Endodermal cell (in vitro differentiated cells): Measurements from ENCODE around the gene OSBPL3. TPM values are rescaled to one million over a fixed set of nuclear protein-coding genes. Genes with fewer than 3 reads are reported as not detected.

Experiments used
- DNase-seq: peaks from one replicate; pipeline ENCODE4 v3.0.0-alpha.2; 2017
- H3K27ac ChIP-seq: 2 replicates; pipeline ENCODE4 v1.5.1; 2013; ENCODE audit warnings: mild to moderate bottlenecking, low read depth, low read length, moderate library complexity
- H3K27me3 ChIP-seq: 2 replicates; pipeline ENCODE4 v1.6.1; 2013; ENCODE audit warnings: mild to moderate bottlenecking, low read length, moderate library complexity; ENCODE audit not compliant: insufficient read depth, control insufficient read depth, poor library complexity, severe bottlenecking
- H3K36me3 ChIP-seq: 2 replicates; pipeline ENCODE4 v1.7.0; 2013; ENCODE audit warnings: mild to moderate bottlenecking, low read length, moderate library complexity; ENCODE audit not compliant: control insufficient read depth, insufficient read depth
- H3K4me1 ChIP-seq: one replicate; pipeline ENCODE4 v1.7.0; 2013; ENCODE audit warnings: low read length; ENCODE audit not compliant: control insufficient read depth, insufficient read depth
- H3K4me3 ChIP-seq: 2 replicates; pipeline ENCODE4 v1.5.1; 2013; ENCODE audit warnings: mild to moderate bottlenecking, low read length, moderate library complexity
- H3K9ac ChIP-seq: 2 replicates; pipeline ENCODE4 v1.6.1; 2013; ENCODE audit warnings: mild to moderate bottlenecking, low read length, moderate library complexity; ENCODE audit not compliant: poor library complexity, severe bottlenecking; ENCODE audit errors: extremely low read depth
- H3K9me3 ChIP-seq: 2 replicates; pipeline ENCODE4 v1.6.1; 2013; ENCODE audit warnings: mild to moderate bottlenecking, low read length, moderate library complexity; ENCODE audit not compliant: control insufficient read depth
- H3K27ac Mint-ChIP-seq: 2 replicates; pipeline ENCODE4 v1.8.0; 2020; ENCODE audit warnings: mixed read lengths
- H3K27me3 Mint-ChIP-seq: 2 replicates; pipeline ENCODE4 v1.8.0; 2021; ENCODE audit warnings: mild to moderate bottlenecking, mixed read lengths; ENCODE audit not compliant: insufficient read depth
- H3K36me3 Mint-ChIP-seq: 2 replicates; pipeline ENCODE4 v1.8.0; 2020; ENCODE audit warnings: low read depth, mixed read lengths
- H3K4me1 Mint-ChIP-seq: 2 replicates; pipeline ENCODE4 v1.8.0; 2020; ENCODE audit warnings: mixed read lengths
- H3K4me3 Mint-ChIP-seq: 2 replicates; pipeline ENCODE4 v1.8.0; 2020; ENCODE audit warnings: mild to moderate bottlenecking, moderate library complexity, mixed read lengths
- H3K9me3 Mint-ChIP-seq: 2 replicates; pipeline ENCODE4 v1.8.0; 2020; ENCODE audit warnings: mild to moderate bottlenecking, mixed read lengths
- CTCF ChIP-seq: fragments of 200-600 bp; sonication (generic); conservative IDR thresholded peaks from 2 replicates; pipeline ENCODE4 v1.5.0; 2021; ENCODE audit warnings: antibody characterized with exemption, mild to moderate bottlenecking
- WGBS, 2 experiments: methylation state at CpG; one replicate each; pipeline versions ENCODE4 v1.1.5 to v1.1.7; 2013; ENCODE audit warnings: missing lambda C conversion rate in 2 of 2, mixed read lengths in 1 of 2; ENCODE audit not compliant: insufficient coverage in 1 of 2, insufficient read length in 1 of 2; 5-methylcytosine and 5-hydroxymethylcytosine counted together
- total RNA-seq, 2 donors: library from RNA; stranded (reverse); fragmentation: NEBNext Ultra II Directional in 1 of 2; extraction: Animal tissue kit (Norgen Biotek cat#: 25700) in 1 of 2; gene quantifications; 2 replicates in 1 of 2; 3 replicates in 1 of 2; pipeline ENCODE4 v1.2.1, GENCODE V29; 2021

OSBPL3 gene
- total RNA-seq, 2 donors from 2014 or later: 9.8 to 11.3 TPM

GRCh38 chr7:24836084-24836483 is 143.9 kb downstream of the OSBPL3 start:
- H3K9ac ChIP-seq: no peak overlapping the region
- DNase-seq: no peak
- no peak overlapping the region for H3K4me3 Mint-ChIP-seq
- peaks cover 3% of the 10 kb centered on the region for H3K27me3 Mint-ChIP-seq
- no peak for TF ChIP-seq CTCF
- no peaks in the 10 kb centered on the region for H3K9me3 Mint-ChIP-seq
- no peaks in the 10 kb centered on the region for H3K4me1 Mint-ChIP-seq
- H3K4me3 ChIP-seq: no peak overlapping the region
- no peaks in the 10 kb centered on the region for H3K9me3 ChIP-seq
- 88 to 100% methylated on average over 1 to 2 of the region's 2 CpGs for WGBS, 2 experiments
- no peaks in the 10 kb centered on the region for H3K36me3 ChIP-seq
- no peak overlapping the region for H3K27ac ChIP-seq
- no peaks in the 10 kb centered on the region for H3K36me3 Mint-ChIP-seq
- H3K27ac Mint-ChIP-seq: no peak overlapping the region
- H3K4me1 ChIP-seq: no peaks in the 10 kb centered on the region
- peaks cover 1% of the 10 kb centered on the region for H3K27me3 ChIP-seq

GRCh38 chr7:24835643-24836042 is 144.3 kb downstream of the OSBPL3 start:
- Histone ChIP-seq H3K27me3 (peaks cover 6% of the 10 kb centered on the region), H3K27ac (no peak overlapping the region), H3K9me3 (no peaks in the 10 kb centered on the region), H3K9ac (no peak overlapping the region), H3K4me3 (no peak overlapping the region), H3K4me1 (no peaks in the 10 kb centered on the region), H3K36me3 (no peaks in the 10 kb centered on the region)
- Mint-ChIP-seq H3K4me1 (no peaks in the 10 kb centered on the region), H3K9me3 (no peaks in the 10 kb centered on the region), H3K4me3 (no peak overlapping the region), H3K27ac (no peak overlapping the region), H3K36me3 (no peaks in the 10 kb centered on the region), H3K27me3 (peaks cover 4% of the 10 kb centered on the region)
- TF ChIP-seq CTCF: no peak
- no peak for DNase-seq
- 87 to 100% methylated on average over 2 to 3 of the region's 3 CpGs for WGBS, 2 experiments

GRCh38 chr7:24834128-24834798 is 145.7 kb downstream of the OSBPL3 start:
- Mint-ChIP-seq H3K4me3 (no peak overlapping the region), H3K4me1 (peaks cover 4% of the 10 kb centered on the region), H3K27me3 (peaks cover 4% of the 10 kb centered on the region), H3K36me3 (no peaks in the 10 kb centered on the region), H3K27ac (no peak overlapping the region), H3K9me3 (no peaks in the 10 kb centered on the region)
- no peak for TF ChIP-seq CTCF
- no peak overlapping the region for H3K9ac ChIP-seq
- H3K4me3 ChIP-seq: no peak overlapping the region
- peak; percentile 51 for DNase-seq
- WGBS, 2 experiments: 84 to 94% methylated on average over 13 to 25 of the region's 25 CpGs
- H3K27me3 ChIP-seq: peaks cover 14% of the 10 kb centered on the region
- no peak overlapping the region for H3K27ac ChIP-seq
- H3K9me3 ChIP-seq: no peaks in the 10 kb centered on the region
- H3K4me1 ChIP-seq: peaks cover 5% of the 10 kb centered on the region
- H3K36me3 ChIP-seq: no peaks in the 10 kb centered on the region
